NK-92 treated with Interleukin-12 subunit alpha and Interleukin-12 subunit beta, amount 100 ng/mL, for 24 hours (cell line): ENCODE measurements around the gene RGPD6.
"Not testable (repeated sequence)": the region's sequence is repeated elsewhere in the genome, so short reads cannot be mapped to it uniquely, and the experiment has no call there.

Source experiments
- DNase-seq: peaks from one replicate; lab custom pipeline; 2025; lab: John Stamatoyannopoulos, UW

Gene RGPD6

GRCh38 chr2:110576763-110577416, at the start of gene RGPD6:
TSS of gene RGPD6 (minus strand) at chr2:110577222. CDS start at chr2:110577024, 198 bp downstream.
- DNase-seq: not testable (repeated sequence)

DNA sequence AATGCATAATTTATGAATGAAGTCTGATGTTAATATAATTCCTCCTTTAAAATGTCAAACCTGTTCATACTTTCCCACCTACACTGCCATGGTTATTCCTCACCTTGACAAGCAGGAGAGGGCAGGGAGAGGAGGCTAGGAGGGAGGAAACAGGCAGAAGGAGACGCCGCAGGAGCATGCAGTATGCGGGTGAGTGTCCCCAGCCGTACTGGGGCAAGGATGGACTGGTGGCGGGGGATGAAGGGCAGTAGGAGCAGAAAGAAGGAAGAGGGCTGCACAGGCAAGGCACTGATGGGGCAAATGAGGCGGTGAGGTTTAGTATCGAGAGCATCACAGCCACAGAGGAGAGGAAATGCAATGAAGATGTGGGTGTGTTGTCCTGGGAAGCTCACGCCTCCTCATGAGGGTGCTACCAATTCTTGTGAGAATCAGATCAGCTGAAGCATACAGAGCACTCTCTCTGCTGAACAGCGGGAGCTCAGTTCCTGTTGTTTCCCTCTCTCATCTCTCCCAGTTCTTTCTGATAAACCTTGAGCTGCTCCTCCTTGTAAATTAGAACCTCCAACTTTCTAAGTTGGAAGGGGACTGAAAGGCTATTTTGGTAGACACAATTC, 42.4 kb upstream of the RGPD6 start:
- DNase-seq: not testable (repeated sequence)

GRCh38 chr2:110613927-110614326, 36.9 kb upstream of the RGPD6 start:
- DNase-seq: not testable (repeated sequence)

DNA sequence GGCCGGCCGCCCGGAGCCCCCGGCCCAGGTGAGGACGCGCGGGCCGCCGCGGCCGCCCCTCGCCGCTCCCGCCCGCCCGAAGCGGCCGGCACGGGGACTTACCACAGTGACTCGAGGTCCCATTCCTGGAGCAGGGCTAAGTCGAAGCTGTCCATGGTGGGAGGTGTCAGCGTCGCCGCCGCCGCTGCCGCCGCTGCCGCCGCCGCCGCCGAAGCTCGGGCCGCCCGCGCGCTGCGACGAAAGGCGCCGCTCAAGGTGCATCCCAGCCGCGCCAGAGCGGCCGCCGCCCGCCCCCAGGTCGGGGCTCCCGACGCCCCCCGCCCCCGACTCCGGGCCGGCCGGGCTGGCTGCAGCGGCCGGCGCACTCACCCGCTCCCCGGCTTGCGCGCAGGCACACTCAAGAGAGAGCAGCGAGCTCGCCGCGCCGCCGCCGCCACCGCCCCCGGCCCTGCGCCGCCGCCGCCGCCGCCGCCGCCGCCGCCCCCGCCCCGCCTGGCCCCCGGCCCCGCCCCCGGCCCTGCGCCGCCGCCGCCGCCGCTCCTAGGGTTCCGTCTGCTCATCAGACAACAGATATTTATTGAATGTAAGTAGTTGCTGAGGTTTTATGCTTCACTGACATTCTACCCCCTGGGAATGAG, 33.7 kb upstream of the RGPD6 start:
- DNase-seq: not testable (repeated sequence)

- not testable (repeated sequence) for DNase-seq
Measured at GRCh38 chr2:110609843-110610612, 33.0 kb upstream of the RGPD6 start.

- DNase-seq: not testable (repeated sequence)
Measured at GRCh38 chr2:110608788-110609502, 31.9 kb upstream of the RGPD6 start.

DNA sequence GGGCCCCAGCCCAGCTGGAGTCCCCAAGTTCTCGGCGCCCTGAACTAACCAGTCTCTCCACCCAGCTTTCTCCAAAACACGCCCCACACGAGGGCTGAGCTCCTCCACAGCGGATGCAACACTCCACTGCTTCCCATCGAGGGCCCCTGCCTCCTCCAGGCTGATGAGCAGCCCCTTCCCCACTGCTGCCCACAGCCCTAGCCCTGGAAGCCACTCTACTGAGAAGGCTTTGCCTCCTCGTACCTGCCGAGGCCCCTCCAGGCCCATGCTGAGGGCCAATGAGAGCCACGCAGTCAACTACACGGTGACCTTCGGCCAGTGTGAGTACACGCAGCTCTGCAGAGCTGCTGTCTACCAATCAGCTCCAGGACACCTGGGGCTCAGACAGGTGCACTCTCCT, 28.0 kb upstream of the RGPD6 start:
- DNase-seq: not testable (repeated sequence)

GRCh38 chr2:110603917-110604591, 27.0 kb upstream of the RGPD6 start:
- DNase-seq: not testable (repeated sequence)

GRCh38 chr2:110602139-110602538, 25.1 kb upstream of the RGPD6 start:
- DNase-seq: not testable (repeated sequence)

DNA sequence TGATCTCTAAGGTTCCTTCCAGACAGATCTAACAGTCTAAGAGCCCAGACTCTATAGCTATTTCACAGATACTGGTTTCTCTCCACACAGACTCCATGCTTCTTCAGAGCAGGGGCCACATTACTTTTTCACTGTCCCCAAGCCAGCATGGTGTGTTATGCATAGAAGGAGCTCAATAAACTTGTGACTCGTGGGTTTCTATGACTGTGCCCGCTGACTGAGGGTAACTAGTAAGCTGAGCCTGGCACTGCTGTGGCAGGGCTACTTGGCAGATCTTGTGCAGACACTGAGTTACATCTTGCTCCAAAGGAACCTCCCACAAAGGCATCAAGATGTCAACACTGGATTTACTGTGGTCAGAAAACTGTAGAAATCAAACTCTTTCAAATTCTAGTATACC, 15.0 kb upstream of the RGPD6 start:
- not testable (repeated sequence) for DNase-seq

- not testable (repeated sequence) for DNase-seq
Measured at GRCh38 chr2:110589677-110590330, 12.8 kb upstream of the RGPD6 start.

- not testable (repeated sequence) for DNase-seq
Measured at GRCh38 chr2:110588520-110588919, 11.5 kb upstream of the RGPD6 start.

- DNase-seq: not testable (repeated sequence)
Measured at GRCh38 chr2:110579216-110579965, 2.4 kb upstream of the RGPD6 start.

GRCh38 chr2:110578429-110578828, 1.4 kb upstream of the RGPD6 start:
- DNase-seq: not testable (repeated sequence)

GRCh38 chr2:110499755-110500377, 77.2 kb downstream of the RGPD6 start:
- DNase-seq: not testable (repeated sequence)

GRCh38 chr2:110496027-110496426, 81.0 kb downstream of the RGPD6 start:
- DNase-seq: not testable (repeated sequence)

DNA sequence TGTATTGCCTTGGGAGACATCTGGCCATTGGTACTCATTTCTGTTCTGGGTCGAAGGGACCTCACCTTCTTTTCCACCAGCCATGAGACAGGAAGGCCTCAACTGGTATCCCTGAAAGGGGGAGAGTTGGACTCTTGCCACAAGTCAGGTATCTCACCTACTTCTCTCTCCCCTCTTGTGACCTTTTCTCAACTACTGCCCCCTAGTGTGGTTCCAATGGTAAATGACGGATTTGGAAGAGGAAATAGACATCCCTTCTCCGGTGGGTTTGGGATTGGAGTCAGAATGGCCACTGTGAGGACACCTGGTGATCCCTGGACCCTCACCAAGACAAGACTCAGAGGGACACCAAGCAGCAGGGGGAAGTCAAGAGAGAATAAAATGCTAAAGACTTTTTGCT, 82.5 kb downstream of the RGPD6 start:
- DNase-seq: not testable (repeated sequence)

GRCh38 chr2:110488991-110489390, 88.0 kb downstream of the RGPD6 start:
- not testable (repeated sequence) for DNase-seq

- DNase-seq: not testable (repeated sequence)
Measured at GRCh38 chr2:110482697-110483096, 94.3 kb downstream of the RGPD6 start.
